GM21423 (cell line): Measurements from ENCODE around the gene CAV3.

Experiments used
- ATAC-seq: cut with Tn5 transposase; IDR thresholded peaks from one replicate; pipeline ENCODE4 v1.9.1; 2021; ENCODE audit warnings: mild to moderate bottlenecking, moderate library complexity; ENCODE audit not compliant: unreplicated experiment

CAV3 gene

GRCh38 chr3:8734908-8735307 lies 1.3 kb downstream of the CAV3 start:
- no peak for ATAC-seq

- ATAC-seq: no peak
These were observed 2.8 kb downstream of the CAV3 start for GRCh38 chr3:8736436-8736835.

DNA sequence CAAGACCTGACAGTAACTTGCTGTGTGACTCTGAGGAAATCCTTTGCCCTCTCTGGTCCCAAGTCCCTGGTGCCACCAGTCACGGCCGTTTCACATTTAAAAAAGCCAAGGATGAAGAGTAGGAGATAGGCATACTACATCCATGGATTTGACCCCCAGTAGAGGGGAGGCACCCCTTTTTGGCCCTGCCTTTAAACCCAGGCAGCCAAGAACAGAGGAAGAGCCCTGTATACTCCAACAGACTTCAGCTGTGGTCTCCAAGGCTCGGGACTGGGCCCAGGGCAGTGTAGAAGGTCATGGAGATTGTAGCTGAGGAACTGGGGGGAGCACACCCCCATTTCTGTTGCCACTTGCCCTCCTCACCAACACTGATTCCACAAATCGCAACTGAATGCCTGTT lies 3.7 kb downstream of the CAV3 start:
- ATAC-seq: no peak

- ATAC-seq: no peak
These were observed 4.2 kb downstream of the CAV3 start for GRCh38 chr3:8737823-8738222.

- ATAC-seq: no peak
These were observed 5.0 kb downstream of the CAV3 start for GRCh38 chr3:8738639-8739038.

- ATAC-seq: peak; percentile 55
These were observed 6.3 kb downstream of the CAV3 start for GRCh38 chr3:8739757-8740504.

DNA sequence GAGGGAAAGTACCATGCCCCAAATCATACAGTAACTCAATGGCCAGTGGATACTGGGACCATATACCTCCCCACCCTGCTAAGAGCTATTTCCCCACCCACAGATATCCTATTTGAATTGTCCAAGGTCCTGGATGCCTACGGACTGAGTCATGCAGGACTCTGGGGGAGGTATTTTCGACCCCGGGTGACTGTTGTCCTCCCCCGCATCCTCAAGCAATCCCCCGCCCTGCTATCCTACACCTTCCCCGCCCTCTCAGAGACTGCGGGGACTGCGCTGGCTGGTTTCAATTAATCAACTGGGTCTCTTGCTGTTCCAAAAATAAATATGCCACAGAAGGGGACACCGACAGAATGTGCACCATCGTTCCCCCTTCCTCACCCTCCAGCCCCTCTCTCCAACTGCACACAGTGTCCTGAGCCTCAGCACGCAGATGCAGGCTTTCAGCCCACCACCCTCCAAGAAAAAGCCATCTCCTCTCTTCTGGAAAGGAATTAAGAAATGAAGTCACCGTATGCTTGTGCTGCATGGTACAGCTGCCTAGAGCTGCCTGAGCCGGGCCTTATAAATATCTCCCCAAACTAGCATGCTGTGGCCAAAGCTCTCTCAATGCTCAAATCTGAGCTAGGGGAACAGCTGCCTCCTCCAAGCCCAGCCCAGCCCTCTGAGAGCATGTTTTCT lies 8.1 kb downstream of the CAV3 start:
- ATAC-seq: no peak

DNA sequence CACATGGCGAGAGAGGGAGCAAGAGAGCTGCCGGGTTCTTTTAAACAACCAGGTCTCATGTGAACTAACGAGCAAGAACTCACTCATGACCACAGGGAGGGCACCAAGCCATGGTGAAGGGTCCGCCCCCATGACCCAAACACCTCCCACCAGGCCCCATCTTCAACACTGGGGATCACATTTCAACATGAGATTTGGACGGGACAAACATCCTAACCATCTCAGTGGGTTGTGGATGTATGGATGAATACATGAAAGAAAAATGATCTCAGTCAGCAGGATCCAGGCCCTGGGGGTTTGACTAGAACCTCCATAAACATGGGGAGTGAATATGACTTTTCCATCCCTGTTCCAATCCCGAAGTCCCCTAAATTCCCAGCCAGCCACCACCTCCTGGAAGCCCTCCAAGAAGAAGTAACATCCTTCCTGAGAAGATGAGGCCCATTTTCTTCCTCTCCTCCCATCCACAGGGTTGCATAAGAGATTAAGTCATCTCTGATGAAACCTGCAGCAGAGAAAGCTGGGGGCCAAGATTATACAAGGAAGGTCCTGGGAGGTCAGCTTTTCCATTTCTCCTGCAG lies 9.5 kb downstream of the CAV3 start:
- ATAC-seq: no peak

GRCh38 chr3:8743911-8744310 lies 10.3 kb downstream of the CAV3 start:
- ATAC-seq: no peak

GRCh38 chr3:8745619-8746370 lies 12.2 kb downstream of the CAV3 start:
- no peak for ATAC-seq

DNA sequence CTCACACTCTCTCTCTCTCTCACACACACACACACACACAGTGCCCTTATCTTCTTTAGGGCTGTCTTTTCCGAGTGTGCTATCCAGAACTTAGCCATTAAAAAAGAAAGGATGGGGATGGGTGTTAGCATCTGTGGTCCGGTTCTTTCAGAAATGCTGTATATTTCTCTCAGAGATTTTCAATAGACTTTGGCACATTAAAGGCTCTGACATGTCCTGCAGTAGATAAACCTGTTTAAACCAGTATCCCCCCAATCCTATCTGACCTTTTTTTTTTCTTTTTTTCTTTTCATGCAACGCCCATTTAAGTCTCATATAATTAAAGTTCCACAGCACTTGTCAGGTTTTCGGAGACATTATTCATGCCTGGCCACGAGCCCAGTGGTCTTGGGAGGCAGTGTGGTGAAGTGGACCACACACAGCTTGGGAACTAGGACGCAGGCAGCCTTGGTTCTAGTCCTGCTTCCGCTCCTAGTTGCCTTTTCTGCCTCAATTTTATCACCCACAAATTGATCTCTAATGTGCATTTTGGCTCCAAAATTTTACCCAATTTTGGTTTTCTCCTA lies 13.3 kb downstream of the CAV3 start:
- no peak for ATAC-seq

GRCh38 chr3:8749316-8749715 lies 15.7 kb downstream of the CAV3 start:
- ATAC-seq: no peak

DNA sequence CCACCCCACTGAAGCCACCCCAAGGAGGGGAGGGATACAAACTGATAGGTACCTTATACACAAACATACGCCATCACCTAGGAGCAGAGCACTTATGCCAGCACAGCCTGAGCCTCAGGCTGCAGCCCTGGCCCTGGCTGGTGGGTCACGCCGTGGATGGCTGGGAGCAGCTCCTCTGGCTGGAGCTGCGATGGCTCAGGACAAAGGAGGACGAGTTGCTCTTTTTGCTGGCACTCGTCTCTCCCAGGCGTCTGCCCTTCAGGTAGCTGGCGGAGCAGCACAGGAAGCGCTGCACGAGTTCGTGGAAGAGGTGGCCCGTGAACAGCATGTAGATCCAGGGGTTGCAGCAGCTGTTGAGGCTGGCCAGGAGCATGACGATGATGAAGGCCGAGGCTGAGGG lies 19.2 kb downstream of the CAV3 start:
- no peak for ATAC-seq

- ATAC-seq: no peak
These were observed 21.5 kb downstream of the CAV3 start for GRCh38 chr3:8755097-8755496.

- no peak for ATAC-seq
These were observed 22.1 kb downstream of the CAV3 start for GRCh38 chr3:8755564-8756237.

GRCh38 chr3:8756671-8757070 lies 23.1 kb downstream of the CAV3 start:
- ATAC-seq: no peak

DNA sequence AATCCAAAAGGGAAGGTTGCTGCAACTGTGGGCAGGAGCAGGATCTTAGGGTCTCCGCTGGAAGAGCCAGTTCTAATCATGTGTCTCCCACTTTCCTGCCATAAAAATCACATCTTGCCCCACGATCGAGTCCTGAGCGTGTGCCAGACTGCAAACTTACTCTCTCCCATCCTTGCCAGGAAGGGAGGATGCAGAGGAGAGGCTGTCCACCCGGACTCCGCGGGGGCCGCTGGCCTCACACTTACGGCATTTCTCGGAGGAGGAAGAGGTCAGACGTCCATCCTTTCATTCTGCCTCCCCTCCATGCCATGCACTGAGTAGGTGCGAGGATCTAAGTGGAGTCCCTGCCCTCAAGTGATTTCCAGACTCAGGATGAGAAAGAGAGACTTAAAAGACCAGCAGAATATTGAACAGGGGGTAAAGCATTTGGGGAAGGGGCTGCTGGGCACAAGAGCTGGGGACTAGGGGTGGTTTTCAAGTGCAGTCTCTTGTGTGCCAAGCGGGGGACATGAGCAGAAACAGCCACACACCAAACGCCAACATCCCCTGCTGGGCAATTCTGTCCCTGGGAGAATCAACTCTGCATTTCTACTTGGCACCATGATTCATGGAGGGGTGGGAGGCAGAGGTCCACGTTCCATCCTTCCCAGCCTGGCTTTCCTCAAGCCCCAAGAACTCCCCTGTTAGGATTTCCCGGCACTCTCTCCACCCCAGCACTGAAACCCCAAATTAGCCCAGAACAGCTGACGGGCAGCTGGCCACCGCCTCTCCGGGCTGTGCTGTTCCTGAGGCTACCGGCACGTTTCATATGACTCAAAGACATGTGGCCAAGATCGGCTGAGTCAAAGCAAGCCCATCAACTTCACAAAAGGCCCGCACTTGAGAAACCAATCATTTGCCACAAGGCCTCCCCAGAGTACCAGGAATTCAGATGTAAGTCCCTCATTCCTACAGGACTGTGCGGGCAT lies 24.2 kb downstream of the CAV3 start:
- ATAC-seq: no peak

- ATAC-seq: no peak
These were observed 25.6 kb downstream of the CAV3 start for GRCh38 chr3:8759038-8759707.

DNA sequence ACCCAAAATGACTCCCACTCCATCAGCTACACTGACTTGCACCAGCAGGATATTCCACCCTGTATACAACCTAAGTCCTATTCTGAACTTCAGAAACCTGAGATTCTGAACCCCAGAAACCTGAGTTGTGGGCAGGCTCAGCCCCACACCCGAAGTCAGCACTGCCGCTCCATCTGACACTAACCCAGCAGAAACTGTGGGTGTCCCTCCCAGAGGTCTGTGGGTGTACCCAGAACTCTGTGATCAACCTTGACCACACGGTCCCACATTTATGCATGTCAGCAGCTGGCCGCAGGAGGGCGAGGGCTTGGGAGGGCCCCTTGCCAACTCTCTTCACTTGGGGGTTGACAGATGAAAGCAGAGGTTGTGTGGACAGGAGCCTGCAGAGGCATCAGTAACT lies 26.5 kb downstream of the CAV3 start:
- no peak for ATAC-seq
